Activated CD4-positive, alpha-beta memory T cell treated with anti-CD3 and anti-CD28 coated beads for 36 hours (primary cell): Measurements from ENCODE around the gene DIAPH3. TPM values are rescaled to one million over a fixed set of nuclear protein-coding genes. Genes with fewer than 3 reads are reported as not detected.

Source experiments
- CTCF ChIA-PET: fragments of 350-600 bp; sonication (Branson Sonifier 250); formaldehyde crosslinking; loops from one replicate; lab custom pipeline; 2021; ENCODE audit warnings: antibody characterized with exemption, inconsistent platforms; lab: Charles Lee
- POLR2A ChIA-PET: fragments of 350-600 bp; sonication (Branson Sonifier 250); formaldehyde crosslinking; loops from one replicate; lab custom pipeline; 2021; ENCODE audit warnings: antibody characterized with exemption; lab: Charles Lee
- DNase-seq: peaks from one replicate; pipeline ENCODE4 v3.0.0-alpha.2; 2020
- H3K27ac Mint-ChIP-seq: one replicate; pipeline ENCODE4 v1.8.0; 2021; ENCODE audit warnings: mixed read lengths
- H3K27me3 Mint-ChIP-seq: one replicate; pipeline ENCODE4 v1.8.0; 2021; ENCODE audit warnings: mixed read lengths
- H3K36me3 Mint-ChIP-seq: one replicate; pipeline ENCODE4 v1.8.0; 2021; ENCODE audit warnings: mixed read lengths
- H3K4me1 Mint-ChIP-seq: one replicate; pipeline ENCODE4 v1.8.0; 2021; ENCODE audit warnings: low read depth, mixed read lengths
- H3K4me3 Mint-ChIP-seq: one replicate; pipeline ENCODE4 v1.8.0; 2021; ENCODE audit warnings: mild to moderate bottlenecking, mixed read lengths
- H3K9me3 Mint-ChIP-seq: one replicate; pipeline ENCODE4 v1.8.0; 2021; ENCODE audit warnings: mixed read lengths
- intact Hi-C: fragments of 100-400 bp; cut with micrococcal nuclease; formaldehyde crosslinking; loops from one replicate; pipeline ENCODE4 v1.15.1; 2023
- total RNA-seq, 2 experiments: library from RNA; stranded (reverse); gene quantifications; one replicate each; pipeline ENCODE4 v1.2.3, GENCODE V29; 2021

The DIAPH3 gene
- total RNA-seq, 2 experiments from 2014 or later, result 31.3 to 31.9 TPM

- H3K4me3 Mint-ChIP-seq, result no peak overlapping the region
- DNase-seq, result no peak
- ChIA-PET POLR2A (no interaction called here), CTCF (no interaction called here)
- intact Hi-C loops, result no loop called here
- no peaks in the 10 kb centered on the region for H3K27me3 Mint-ChIP-seq
- no peaks in the 10 kb centered on the region for H3K9me3 Mint-ChIP-seq
- H3K27ac Mint-ChIP-seq, result no peak overlapping the region
- no peaks in the 10 kb centered on the region for H3K4me1 Mint-ChIP-seq
- H3K36me3 Mint-ChIP-seq, result peaks cover 2% of the 10 kb centered on the region
Observed at GRCh38 chr13:60000976-60001375, 162.8 kb downstream of the DIAPH3 start.

GRCh38 chr13:60000081-60000480, 163.6 kb downstream of the DIAPH3 start:
- no peak for DNase-seq
- intact Hi-C loops, result no loop called here
- ChIA-PET CTCF (no interaction called here), POLR2A (no interaction called here)
- H3K4me1 Mint-ChIP-seq, result no peaks in the 10 kb centered on the region
- no peaks in the 10 kb centered on the region for H3K9me3 Mint-ChIP-seq
- no peak overlapping the region for H3K27ac Mint-ChIP-seq
- H3K27me3 Mint-ChIP-seq, result no peaks in the 10 kb centered on the region
- H3K36me3 Mint-ChIP-seq, result peaks cover 2% of the 10 kb centered on the region
- no peak overlapping the region for H3K4me3 Mint-ChIP-seq

- no peak for DNase-seq
- no peak overlapping the region for H3K4me3 Mint-ChIP-seq
- ChIA-PET CTCF (no interaction called here), POLR2A (no interaction called here)
- H3K27ac Mint-ChIP-seq, result no peak overlapping the region
- H3K9me3 Mint-ChIP-seq, result no peaks in the 10 kb centered on the region
- no peaks in the 10 kb centered on the region for H3K4me1 Mint-ChIP-seq
- no peaks in the 10 kb centered on the region for H3K27me3 Mint-ChIP-seq
- peaks cover 2% of the 10 kb centered on the region for H3K36me3 Mint-ChIP-seq
- intact Hi-C loops, result no loop called here
Observed at GRCh38 chr13:59997976-59998375, 165.8 kb downstream of the DIAPH3 start.

GRCh38 chr13:59996461-59996980, 167.2 kb downstream of the DIAPH3 start:
- no peak for DNase-seq
- no peak overlapping the region for H3K27ac Mint-ChIP-seq
- intact Hi-C loops, result no loop called here
- no peaks in the 10 kb centered on the region for H3K4me1 Mint-ChIP-seq
- H3K4me3 Mint-ChIP-seq, result no peak overlapping the region
- no peaks in the 10 kb centered on the region for H3K27me3 Mint-ChIP-seq
- ChIA-PET POLR2A (interaction anchor here (0.5 kb wide), 1 partner anchor 146 kb away, joined by 4 read pairs; no protein-coding TSS in a partner anchor), CTCF (interaction anchor here (0.7 kb wide), 1 partner anchor 192 kb away, joined by 3 read pairs; no protein-coding TSS in a partner anchor)
- peaks cover 2% of the 10 kb centered on the region for H3K36me3 Mint-ChIP-seq
- H3K9me3 Mint-ChIP-seq, result no peaks in the 10 kb centered on the region

GRCh38 chr13:59991395-59991794, 172.3 kb downstream of the DIAPH3 start:
- no peaks in the 10 kb centered on the region for H3K4me1 Mint-ChIP-seq
- no peak overlapping the region for H3K4me3 Mint-ChIP-seq
- H3K9me3 Mint-ChIP-seq, result no peaks in the 10 kb centered on the region
- POLR2A ChIA-PET, result no interaction called here
- no peak for DNase-seq
- intact Hi-C loops, result no loop called here
- CTCF ChIA-PET, result no interaction called here
- no peak overlapping the region for H3K27ac Mint-ChIP-seq
- H3K36me3 Mint-ChIP-seq, result no peaks in the 10 kb centered on the region
- H3K27me3 Mint-ChIP-seq, result no peaks in the 10 kb centered on the region

GRCh38 chr13:59982631-59983382, 180.9 kb downstream of the DIAPH3 start:
- intact Hi-C loops, result no loop called here
- H3K27me3 Mint-ChIP-seq, result no peaks in the 10 kb centered on the region
- no peak for DNase-seq
- no peaks in the 10 kb centered on the region for H3K9me3 Mint-ChIP-seq
- no peak overlapping the region for H3K4me3 Mint-ChIP-seq
- peaks cover 3% of the 10 kb centered on the region for H3K36me3 Mint-ChIP-seq
- no peak overlapping the region for H3K27ac Mint-ChIP-seq
- ChIA-PET POLR2A (no interaction called here), CTCF (no interaction called here)
- H3K4me1 Mint-ChIP-seq, result peaks cover 3% of the 10 kb centered on the region

- DNase-seq, result no peak
- ChIA-PET POLR2A (no interaction called here), CTCF (no interaction called here)
- peaks cover 3% of the 10 kb centered on the region for H3K4me1 Mint-ChIP-seq
- H3K27ac Mint-ChIP-seq, result no peak overlapping the region
- no peaks in the 10 kb centered on the region for H3K9me3 Mint-ChIP-seq
- intact Hi-C loops, result no loop called here
- no peaks in the 10 kb centered on the region for H3K27me3 Mint-ChIP-seq
- no peak overlapping the region for H3K4me3 Mint-ChIP-seq
- peaks cover 3% of the 10 kb centered on the region for H3K36me3 Mint-ChIP-seq
Observed at GRCh38 chr13:59979589-59979988, 184.1 kb downstream of the DIAPH3 start.

- peaks cover 3% of the 10 kb centered on the region for H3K36me3 Mint-ChIP-seq
- no peak for DNase-seq
- intact Hi-C loops, result no loop called here
- H3K27me3 Mint-ChIP-seq, result no peaks in the 10 kb centered on the region
- H3K4me3 Mint-ChIP-seq, result no peak overlapping the region
- no peak overlapping the region for H3K27ac Mint-ChIP-seq
- ChIA-PET POLR2A (no interaction called here), CTCF (no interaction called here)
- peaks cover 3% of the 10 kb centered on the region for H3K4me1 Mint-ChIP-seq
- no peaks in the 10 kb centered on the region for H3K9me3 Mint-ChIP-seq
Observed at GRCh38 chr13:59978862-59979261, 184.9 kb downstream of the DIAPH3 start.

GRCh38 chr13:59976856-59977255, 186.9 kb downstream of the DIAPH3 start:
- H3K36me3 Mint-ChIP-seq, result no peaks in the 10 kb centered on the region
- intact Hi-C loops, result no loop called here
- no peaks in the 10 kb centered on the region for H3K27me3 Mint-ChIP-seq
- no peak overlapping the region for H3K4me3 Mint-ChIP-seq
- ChIA-PET POLR2A (no interaction called here), CTCF (no interaction called here)
- no peak overlapping the region for H3K27ac Mint-ChIP-seq
- H3K9me3 Mint-ChIP-seq, result no peaks in the 10 kb centered on the region
- peaks cover 3% of the 10 kb centered on the region for H3K4me1 Mint-ChIP-seq
- DNase-seq, result no peak

GRCh38 chr13:59975807-59976435, 187.8 kb downstream of the DIAPH3 start:
- CTCF ChIA-PET, result no interaction called here
- no peak for DNase-seq
- no peaks in the 10 kb centered on the region for H3K9me3 Mint-ChIP-seq
- intact Hi-C loops, result no loop called here
- no peak overlapping the region for H3K27ac Mint-ChIP-seq
- no peaks in the 10 kb centered on the region for H3K36me3 Mint-ChIP-seq
- POLR2A ChIA-PET, result no interaction called here
- H3K4me3 Mint-ChIP-seq, result no peak overlapping the region
- peaks cover 3% of the 10 kb centered on the region for H3K4me1 Mint-ChIP-seq
- H3K27me3 Mint-ChIP-seq, result no peaks in the 10 kb centered on the region

GRCh38 chr13:59970847-59971246, 192.9 kb downstream of the DIAPH3 start:
- H3K4me3 Mint-ChIP-seq, result no peak overlapping the region
- CTCF ChIA-PET, result no interaction called here
- POLR2A ChIA-PET, result no interaction called here

GRCh38 chr13:59963827-59964226, 199.9 kb downstream of the DIAPH3 start:
- no peaks in the 10 kb centered on the region for H3K4me1 Mint-ChIP-seq
- H3K36me3 Mint-ChIP-seq, result no peaks in the 10 kb centered on the region
- intact Hi-C loops, result no loop called here
- H3K9me3 Mint-ChIP-seq, result no peaks in the 10 kb centered on the region
- CTCF ChIA-PET, result no interaction called here
- no peak for DNase-seq
- H3K27me3 Mint-ChIP-seq, result no peaks in the 10 kb centered on the region
- no peak overlapping the region for H3K27ac Mint-ChIP-seq
- no peak overlapping the region for H3K4me3 Mint-ChIP-seq
- POLR2A ChIA-PET, result no interaction called here

More at GRCh38 chr13:59970847-59971246, 192.9 kb downstream of the DIAPH3 start:
- H3K9me3 Mint-ChIP-seq, result no peaks in the 10 kb centered on the region
- no peak overlapping the region for H3K27ac Mint-ChIP-seq
- no peak for DNase-seq
- no peaks in the 10 kb centered on the region for H3K27me3 Mint-ChIP-seq
- H3K36me3 Mint-ChIP-seq, result peaks cover 2% of the 10 kb centered on the region
- H3K4me1 Mint-ChIP-seq, result no peaks in the 10 kb centered on the region
- intact Hi-C loops, result no loop called here
